ENCODE data around the gene NIPAL3. TPM values are rescaled to one million over a fixed set of nuclear protein-coding genes. Genes with fewer than 3 reads are reported as not detected.

The NIPAL3 gene
- total RNA-seq, 1 experiment from 2014 or later = 11.2 TPM

DNA sequence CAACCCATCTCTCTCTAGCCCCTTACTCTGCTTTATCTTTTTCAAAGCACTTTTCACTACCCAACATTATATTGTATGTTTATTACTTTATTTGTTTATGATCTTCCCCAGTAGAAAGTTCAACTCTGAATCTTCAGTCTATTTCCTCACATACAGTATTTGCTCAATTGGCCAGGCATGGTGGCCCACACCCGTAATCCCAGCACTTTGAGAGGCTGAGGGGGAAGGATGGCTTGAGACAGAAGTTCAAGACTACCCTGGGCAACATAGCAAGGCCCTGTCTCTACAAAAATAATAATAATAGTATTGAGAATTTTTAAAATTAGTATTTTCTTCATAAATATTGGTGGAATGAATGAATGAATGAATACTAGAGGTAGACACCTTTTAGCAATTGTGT is 3.2 kb upstream of the NIPAL3 start:
- peak overlapping the region; percentile 88; the same call in 1 of the 2 replicates for H3K4me3 Mint-ChIP-seq
- CTCF ChIA-PET = interaction anchor here (2.1 to 3.1 kb wide), 2 partner anchors 20 to 175 kb away, joined by 7 to 25 read pairs; no protein-coding TSS in a partner anchor
- TF ChIP-seq, protein P1, sequence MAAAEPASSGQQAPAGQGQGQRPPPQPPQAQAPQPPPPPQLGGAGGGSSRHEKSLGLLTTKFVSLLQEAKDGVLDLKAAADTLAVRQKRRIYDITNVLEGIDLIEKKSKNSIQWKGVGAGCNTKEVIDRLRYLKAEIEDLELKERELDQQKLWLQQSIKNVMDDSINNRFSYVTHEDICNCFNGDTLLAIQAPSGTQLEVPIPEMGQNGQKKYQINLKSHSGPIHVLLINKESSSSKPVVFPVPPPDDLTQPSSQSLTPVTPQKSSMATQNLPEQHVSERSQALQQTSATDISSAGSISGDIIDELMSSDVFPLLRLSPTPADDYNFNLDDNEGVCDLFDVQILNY (CRISPR knock-in tag; IDR thresholded peaks at IDR 0.05) = no peak
- TF ChIP-seq FOXK1 (CRISPR knock-in tag; IDR thresholded peaks at IDR 0.05) = no peak
- TF ChIP-seq ETV6 (CRISPR knock-in tag; IDR thresholded peaks at IDR 0.05) = no peak
- TF ChIP-seq ZNF425 (CRISPR knock-in tag; conservative IDR thresholded peaks at IDR 0.05) = no peak
- no peak for TF ChIP-seq CREB1 (CRISPR knock-in tag; IDR thresholded peaks at IDR 0.05)
- no peak for TF ChIP-seq NFATC4 (CRISPR knock-in tag; IDR thresholded peaks at IDR 0.05)
- TF ChIP-seq AFF4 (CRISPR knock-in tag; IDR thresholded peaks at IDR 0.05; ENCODE audit: borderline replicate concordance) = no peak
- TF ChIP-seq, protein P2, sequence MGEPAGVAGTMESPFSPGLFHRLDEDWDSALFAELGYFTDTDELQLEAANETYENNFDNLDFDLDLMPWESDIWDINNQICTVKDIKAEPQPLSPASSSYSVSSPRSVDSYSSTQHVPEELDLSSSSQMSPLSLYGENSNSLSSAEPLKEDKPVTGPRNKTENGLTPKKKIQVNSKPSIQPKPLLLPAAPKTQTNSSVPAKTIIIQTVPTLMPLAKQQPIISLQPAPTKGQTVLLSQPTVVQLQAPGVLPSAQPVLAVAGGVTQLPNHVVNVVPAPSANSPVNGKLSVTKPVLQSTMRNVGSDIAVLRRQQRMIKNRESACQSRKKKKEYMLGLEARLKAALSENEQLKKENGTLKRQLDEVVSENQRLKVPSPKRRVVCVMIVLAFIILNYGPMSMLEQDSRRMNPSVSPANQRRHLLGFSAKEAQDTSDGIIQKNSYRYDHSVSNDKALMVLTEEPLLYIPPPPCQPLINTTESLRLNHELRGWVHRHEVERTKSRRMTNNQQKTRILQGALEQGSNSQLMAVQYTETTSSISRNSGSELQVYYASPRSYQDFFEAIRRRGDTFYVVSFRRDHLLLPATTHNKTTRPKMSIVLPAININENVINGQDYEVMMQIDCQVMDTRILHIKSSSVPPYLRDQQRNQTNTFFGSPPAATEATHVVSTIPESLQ (CRISPR knock-in tag; IDR thresholded peaks at IDR 0.05) = no peak
- no peak for TF ChIP-seq ZNF232 (CRISPR knock-in tag; IDR thresholded peaks at IDR 0.05)
- no peak for TF ChIP-seq ZSCAN18 (CRISPR knock-in tag; IDR thresholded peaks at IDR 0.05)
- no peak for TF ChIP-seq FOXP1 (CRISPR knock-in tag; IDR thresholded peaks at IDR 0.05; ENCODE audit: borderline replicate concordance)
- TF ChIP-seq, protein P3, sequence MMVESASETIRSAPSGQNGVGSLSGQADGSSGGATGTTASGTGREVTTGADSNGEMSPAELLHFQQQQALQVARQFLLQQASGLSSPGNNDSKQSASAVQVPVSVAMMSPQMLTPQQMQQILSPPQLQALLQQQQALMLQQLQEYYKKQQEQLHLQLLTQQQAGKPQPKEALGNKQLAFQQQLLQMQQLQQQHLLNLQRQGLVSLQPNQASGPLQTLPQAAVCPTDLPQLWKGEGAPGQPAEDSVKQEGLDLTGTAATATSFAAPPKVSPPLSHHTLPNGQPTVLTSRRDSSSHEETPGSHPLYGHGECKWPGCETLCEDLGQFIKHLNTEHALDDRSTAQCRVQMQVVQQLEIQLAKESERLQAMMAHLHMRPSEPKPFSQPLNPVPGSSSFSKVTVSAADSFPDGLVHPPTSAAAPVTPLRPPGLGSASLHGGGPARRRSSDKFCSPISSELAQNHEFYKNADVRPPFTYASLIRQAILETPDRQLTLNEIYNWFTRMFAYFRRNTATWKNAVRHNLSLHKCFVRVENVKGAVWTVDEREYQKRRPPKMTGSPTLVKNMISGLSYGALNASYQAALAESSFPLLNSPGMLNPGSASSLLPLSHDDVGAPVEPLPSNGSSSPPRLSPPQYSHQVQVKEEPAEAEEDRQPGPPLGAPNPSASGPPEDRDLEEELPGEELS (CRISPR knock-in tag; IDR thresholded peaks at IDR 0.05) = no peak
- TF ChIP-seq NR3C1 (CRISPR knock-in tag; conservative IDR thresholded peaks at IDR 0.05; ENCODE audit: low read depth) = no peak
- TF ChIP-seq ATF1 (CRISPR knock-in tag; IDR thresholded peaks at IDR 0.05) = no peak
- TF ChIP-seq IRF1 (CRISPR knock-in tag; IDR thresholded peaks at IDR 0.05) = no peak
- no peak for TF ChIP-seq JUN (CRISPR knock-in tag; IDR thresholded peaks at IDR 0.05)
- no peak for TF ChIP-seq ZNF671 (CRISPR knock-in tag; IDR thresholded peaks at IDR 0.05)
- TF ChIP-seq TP53 (CRISPR knock-in tag; IDR thresholded peaks at IDR 0.05) = no peak
- TF ChIP-seq SMAD3 (CRISPR knock-in tag; IDR thresholded peaks at IDR 0.05; ENCODE audit: borderline replicate concordance) = no peak
- H3K27me3 Mint-ChIP-seq (ENCODE audit: low read depth) = no peaks in the 10 kb centered on the region
- DNase-seq (ENCODE audit: low spot score) = no peak
- H3K4me1 Mint-ChIP-seq = peaks cover 26% of the 10 kb centered on the region
- H3K27ac Mint-ChIP-seq = no peak overlapping the region
- POLR2A ChIA-PET = no interaction called here
- ATAC-seq = no peak
- H3K9me3 Mint-ChIP-seq = peaks cover 8% of the 10 kb centered on the region
- no peaks in the 10 kb centered on the region for H3K36me3 Mint-ChIP-seq
